ENCODE results near the gene PHKG1.

GRCh38 chr7:56062382-56062781 lies 30.4 kb downstream of the PHKG1 start:
- TF ChIP-seq POLR2A (IDR thresholded peaks at IDR 0.05; ENCODE audit: low read depth) (no peak), CTCF (IDR thresholded peaks at IDR 0.05) (no peak), EP300 (IDR thresholded peaks at IDR 0.05) (no peak)
